Astrocyte (in vitro differentiated cells and primary cell): ENCODE data around the gene PTPRN2. TPM values are rescaled to one million over a fixed set of nuclear protein-coding genes. Genes with fewer than 3 reads are reported as not detected.

Experiments used
- DNase-seq: peaks from one replicate; pipeline ENCODE4 v3.0.0-alpha.2; 2010; ENCODE audit warnings: low read depth
- FAIRE-seq: peaks from 2 replicates; lab custom pipeline; 2011; peaks lifted over from hg19 to GRCh38; lab: Jason Lieb, UNC
- H2AFZ ChIP-seq: 2 replicates; pipeline ENCODE4 v1.6.0; 2012; ENCODE audit warnings: low read depth, low read length, inconsistent platforms
- H3K27ac ChIP-seq: 2 replicates; pipeline ENCODE4 v1.5.1; 2011; ENCODE audit warnings: low read depth, low read length, inconsistent platforms
- H3K27me3 ChIP-seq: 2 replicates; pipeline ENCODE4 v1.6.0; 2011; ENCODE audit warnings: low read length, inconsistent platforms; ENCODE audit not compliant: insufficient read depth
- H3K36me3 ChIP-seq: 2 replicates; pipeline ENCODE4 v1.5.1; 2011; ENCODE audit warnings: low read length, inconsistent platforms; ENCODE audit not compliant: insufficient read depth
- H3K4me1 ChIP-seq: 2 replicates; pipeline ENCODE4 v1.5.1; 2011; ENCODE audit warnings: low read length, inconsistent platforms; ENCODE audit not compliant: insufficient read depth
- H3K4me2 ChIP-seq: 2 replicates; pipeline ENCODE4 v1.6.0; 2012; ENCODE audit warnings: low read length, inconsistent platforms
- H3K4me3 ChIP-seq: 2 replicates; pipeline ENCODE4 v1.5.1; 2011; ENCODE audit warnings: low read depth, mild to moderate bottlenecking, low read length, inconsistent platforms; ENCODE audit not compliant: insufficient read depth
- H3K79me2 ChIP-seq: 2 replicates; pipeline ENCODE4 v1.6.0; 2012; ENCODE audit warnings: mild to moderate bottlenecking, low read length, inconsistent platforms; ENCODE audit not compliant: insufficient read depth
- H3K9ac ChIP-seq: 2 replicates; pipeline ENCODE4 v1.6.0; 2012; ENCODE audit warnings: mild to moderate bottlenecking, low read length, inconsistent platforms
- H3K9me3 ChIP-seq: 2 replicates; pipeline ENCODE4 v1.5.1; 2012; ENCODE audit warnings: low read depth, mild to moderate bottlenecking, low read length, inconsistent platforms; ENCODE audit not compliant: insufficient read depth
- H4K20me1 ChIP-seq: 2 replicates; pipeline ENCODE4 v1.6.0; 2012; ENCODE audit warnings: low read length, inconsistent platforms; ENCODE audit not compliant: insufficient read depth
- H3K27ac Mint-ChIP-seq: one replicate; pipeline ENCODE4 v1.8.0; 2021; ENCODE audit warnings: mild to moderate bottlenecking, mixed read lengths; ENCODE audit not compliant: unreplicated experiment
- H3K27me3 Mint-ChIP-seq: one replicate; pipeline ENCODE4 v1.8.0; 2021; ENCODE audit warnings: low read depth, mixed read lengths; ENCODE audit not compliant: unreplicated experiment
- H3K36me3 Mint-ChIP-seq: one replicate; pipeline ENCODE4 v1.8.0; 2021; ENCODE audit warnings: low read depth, mixed read lengths; ENCODE audit not compliant: unreplicated experiment
- H3K4me1 Mint-ChIP-seq: one replicate; pipeline ENCODE4 v1.8.0; 2021; ENCODE audit warnings: low read depth, mixed read lengths; ENCODE audit not compliant: unreplicated experiment
- H3K4me3 Mint-ChIP-seq: one replicate; pipeline ENCODE4 v1.8.0; 2021; ENCODE audit warnings: mild to moderate bottlenecking, moderate library complexity, mixed read lengths; ENCODE audit not compliant: unreplicated experiment
- H3K9me3 Mint-ChIP-seq: one replicate; pipeline ENCODE4 v1.8.0; 2021; ENCODE audit warnings: mild to moderate bottlenecking, mixed read lengths; ENCODE audit not compliant: unreplicated experiment
- EZH2 ChIP-seq: IDR thresholded peaks from 2 replicates; pipeline ENCODE4 v1.6.1; 2012; ENCODE audit warnings: mild to moderate bottlenecking, low read length, inconsistent platforms; ENCODE audit not compliant: insufficient read depth
- total RNA-seq: library from RNA; stranded (reverse); gene quantifications from 2 replicates; pipeline ENCODE4 v1.2.1, GENCODE V29; 2021
- TF ChIP-seq, protein P1 (sequence below): IDR thresholded peaks from 2 replicates; pipeline ENCODE4 v1.5.1; 2011; ENCODE audit warnings: low read depth, mild to moderate bottlenecking, inconsistent platforms, low read length, moderate library complexity; ENCODE audit not compliant: insufficient read depth

The PTPRN2 gene
- total RNA-seq, 1 donor from 2014 or later, result 0.09 TPM

DNA sequence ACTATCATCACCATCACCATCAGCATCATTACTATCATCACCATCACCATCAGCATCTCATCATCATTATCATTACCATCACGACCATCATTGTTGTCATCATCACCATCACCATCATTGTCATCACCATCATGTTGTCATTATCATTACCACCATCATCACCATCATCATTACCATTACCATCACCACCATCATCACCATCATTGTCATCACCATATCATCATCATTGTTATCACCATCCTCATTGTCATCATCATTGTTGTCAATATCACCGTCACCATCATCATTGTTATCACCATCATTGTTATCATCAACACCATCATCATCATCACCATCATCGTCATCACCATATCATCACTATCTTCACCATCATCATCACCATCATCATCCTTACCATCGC is 124.3 kb downstream of the PTPRN2 start:
- Mint-ChIP-seq H3K27ac (no peak overlapping the region), H3K4me1 (no peaks in the 10 kb centered on the region), H3K9me3 (peaks cover 3% of the 10 kb centered on the region), H3K27me3 (peaks cover 3% of the 10 kb centered on the region), H3K4me3 (no peak overlapping the region), H3K36me3 (no peaks in the 10 kb centered on the region)
- no peak overlapping the region for H3K27ac ChIP-seq
- H3K4me1 ChIP-seq, result no peaks in the 10 kb centered on the region
- H2AFZ ChIP-seq, result no peak overlapping the region
- DNase-seq (no peak), FAIRE-seq (no peak)
- H3K9ac ChIP-seq, result no peak overlapping the region
- H3K79me2 ChIP-seq, result no peaks in the 10 kb centered on the region
- H3K4me3 ChIP-seq, result no peak overlapping the region
- no peaks in the 10 kb centered on the region for H4K20me1 ChIP-seq
- TF ChIP-seq, protein P1, sequence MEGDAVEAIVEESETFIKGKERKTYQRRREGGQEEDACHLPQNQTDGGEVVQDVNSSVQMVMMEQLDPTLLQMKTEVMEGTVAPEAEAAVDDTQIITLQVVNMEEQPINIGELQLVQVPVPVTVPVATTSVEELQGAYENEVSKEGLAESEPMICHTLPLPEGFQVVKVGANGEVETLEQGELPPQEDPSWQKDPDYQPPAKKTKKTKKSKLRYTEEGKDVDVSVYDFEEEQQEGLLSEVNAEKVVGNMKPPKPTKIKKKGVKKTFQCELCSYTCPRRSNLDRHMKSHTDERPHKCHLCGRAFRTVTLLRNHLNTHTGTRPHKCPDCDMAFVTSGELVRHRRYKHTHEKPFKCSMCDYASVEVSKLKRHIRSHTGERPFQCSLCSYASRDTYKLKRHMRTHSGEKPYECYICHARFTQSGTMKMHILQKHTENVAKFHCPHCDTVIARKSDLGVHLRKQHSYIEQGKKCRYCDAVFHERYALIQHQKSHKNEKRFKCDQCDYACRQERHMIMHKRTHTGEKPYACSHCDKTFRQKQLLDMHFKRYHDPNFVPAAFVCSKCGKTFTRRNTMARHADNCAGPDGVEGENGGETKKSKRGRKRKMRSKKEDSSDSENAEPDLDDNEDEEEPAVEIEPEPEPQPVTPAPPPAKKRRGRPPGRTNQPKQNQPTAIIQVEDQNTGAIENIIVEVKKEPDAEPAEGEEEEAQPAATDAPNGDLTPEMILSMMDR, result no peak
- no peak for TF ChIP-seq EZH2
- H3K27me3 ChIP-seq, result no peaks in the 10 kb centered on the region
- H3K4me2 ChIP-seq, result no peak overlapping the region
- H3K9me3 ChIP-seq, result peaks cover 4% of the 10 kb centered on the region
- H3K36me3 ChIP-seq, result no peaks in the 10 kb centered on the region

DNA sequence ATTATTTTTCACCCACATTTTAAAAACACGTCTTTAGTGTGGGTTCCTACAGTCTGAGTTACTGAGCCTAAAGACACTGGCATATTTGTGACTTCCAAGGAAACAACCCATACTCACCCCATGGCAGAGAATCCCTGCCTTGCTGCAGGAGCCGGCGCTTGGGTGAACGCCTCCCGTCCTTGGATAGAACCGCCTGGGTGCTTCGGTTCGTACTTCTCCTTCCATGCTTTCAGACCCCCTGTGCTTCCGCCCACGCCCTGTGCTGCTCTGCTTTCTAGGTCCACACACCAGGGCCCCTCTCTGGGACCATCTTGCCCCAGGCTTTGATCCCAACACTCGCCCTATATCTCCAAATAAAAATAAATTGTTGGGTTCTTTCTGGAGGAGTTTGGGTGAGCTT is 125.8 kb downstream of the PTPRN2 start:
- Histone ChIP-seq H2AFZ (no peak overlapping the region), H3K9me3 (peaks cover 4% of the 10 kb centered on the region), H3K4me2 (no peak overlapping the region), H3K9ac (no peak overlapping the region), H4K20me1 (no peaks in the 10 kb centered on the region), H3K4me1 (no peaks in the 10 kb centered on the region), H3K27me3 (no peaks in the 10 kb centered on the region), H3K27ac (no peak overlapping the region), H3K36me3 (no peaks in the 10 kb centered on the region), H3K4me3 (no peak overlapping the region), H3K79me2 (no peaks in the 10 kb centered on the region)
- DNase-seq (no peak), FAIRE-seq (no peak)
- no peak for TF ChIP-seq EZH2
- TF ChIP-seq, protein P1, result no peak
- H3K4me1 Mint-ChIP-seq, result no peaks in the 10 kb centered on the region
- peaks cover 3% of the 10 kb centered on the region for H3K27me3 Mint-ChIP-seq
- no peaks in the 10 kb centered on the region for H3K36me3 Mint-ChIP-seq
- H3K9me3 Mint-ChIP-seq, result peaks cover 3% of the 10 kb centered on the region
- no peak overlapping the region for H3K27ac Mint-ChIP-seq
- no peak overlapping the region for H3K4me3 Mint-ChIP-seq

DNA sequence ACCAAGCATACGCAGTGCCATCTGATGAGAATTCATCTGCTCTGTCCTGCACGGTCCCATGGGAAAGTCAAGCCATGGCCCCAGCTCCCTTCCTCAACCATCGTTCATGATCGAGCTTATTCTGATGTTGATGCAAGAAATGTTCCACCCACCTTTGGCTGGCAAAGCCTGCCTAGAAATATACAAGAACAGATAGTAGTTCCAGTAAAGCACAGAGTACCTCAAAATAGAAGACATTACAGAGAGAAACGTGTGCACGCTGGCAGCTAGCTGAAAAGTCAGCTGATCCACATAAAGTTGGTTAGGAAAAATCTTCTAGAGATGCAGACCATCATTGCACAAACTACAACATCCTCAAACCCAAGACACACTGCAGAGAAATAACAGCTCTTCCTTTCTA is 127.0 kb downstream of the PTPRN2 start:
- no peak for DNase-seq

More for the DNA sequence above, 127.0 kb downstream of the PTPRN2 start:
- no peak overlapping the region for H3K4me3 ChIP-seq
- Mint-ChIP-seq H3K36me3 (no peaks in the 10 kb centered on the region), H3K27me3 (peaks cover 3% of the 10 kb centered on the region), H3K4me3 (no peak overlapping the region), H3K9me3 (peaks cover 6% of the 10 kb centered on the region), H3K4me1 (no peaks in the 10 kb centered on the region), H3K27ac (no peak overlapping the region)
- no peak overlapping the region for H2AFZ ChIP-seq
- TF ChIP-seq, protein P1, result no peak
- TF ChIP-seq EZH2, result no peak
- H3K36me3 ChIP-seq, result no peaks in the 10 kb centered on the region
- no peak for FAIRE-seq
- H3K9ac ChIP-seq, result no peak overlapping the region
- peaks cover 9% of the 10 kb centered on the region for H3K9me3 ChIP-seq
- no peaks in the 10 kb centered on the region for H3K4me1 ChIP-seq
- no peaks in the 10 kb centered on the region for H3K27me3 ChIP-seq
- H3K27ac ChIP-seq, result no peak overlapping the region
- no peaks in the 10 kb centered on the region for H3K79me2 ChIP-seq
- H4K20me1 ChIP-seq, result no peaks in the 10 kb centered on the region
- no peak overlapping the region for H3K4me2 ChIP-seq
